GM12878 (cell line): ENCODE data around the gene STAT3.

Experiments
- NR2C2 ChIP-seq: IDR thresholded peaks from 2 replicates; pipeline ENCODE4 v1.6.1; 2011; ENCODE audit warnings: borderline replicate concordance, low read depth; ENCODE audit not compliant: control insufficient read depth, insufficient read length
- SMC3 ChIP-seq: IDR thresholded peaks from 2 replicates; pipeline ENCODE4 v1.6.1; 2011; ENCODE audit warnings: low read length, improper control_type of control experiment, borderline replicate concordance
- TF ChIP-seq, protein P1 (sequence below), 3 experiments: IDR thresholded peaks in 2 of 3; conservative IDR thresholded peaks in 1 of 3; 2 replicates each; pipeline ENCODE4 v1.5.1; 2011; ENCODE audit warnings: low read depth in 3 of 3, low read length in 3 of 3, mild to moderate bottlenecking in 3 of 3, control low read depth in 2 of 3, moderate library complexity in 2 of 3, inconsistent platforms in 1 of 3, mixed read lengths in 1 of 3; ENCODE audit not compliant: control insufficient read depth in 2 of 3, insufficient read depth in 1 of 3; ENCODE audit errors: extremely low read depth in 1 of 3
- TF ChIP-seq, protein P2 (sequence below): IDR thresholded peaks from 2 replicates; pipeline ENCODE4 v1.6.1; 2012; ENCODE audit warnings: mild to moderate bottlenecking, low read depth, low read length

DNA sequence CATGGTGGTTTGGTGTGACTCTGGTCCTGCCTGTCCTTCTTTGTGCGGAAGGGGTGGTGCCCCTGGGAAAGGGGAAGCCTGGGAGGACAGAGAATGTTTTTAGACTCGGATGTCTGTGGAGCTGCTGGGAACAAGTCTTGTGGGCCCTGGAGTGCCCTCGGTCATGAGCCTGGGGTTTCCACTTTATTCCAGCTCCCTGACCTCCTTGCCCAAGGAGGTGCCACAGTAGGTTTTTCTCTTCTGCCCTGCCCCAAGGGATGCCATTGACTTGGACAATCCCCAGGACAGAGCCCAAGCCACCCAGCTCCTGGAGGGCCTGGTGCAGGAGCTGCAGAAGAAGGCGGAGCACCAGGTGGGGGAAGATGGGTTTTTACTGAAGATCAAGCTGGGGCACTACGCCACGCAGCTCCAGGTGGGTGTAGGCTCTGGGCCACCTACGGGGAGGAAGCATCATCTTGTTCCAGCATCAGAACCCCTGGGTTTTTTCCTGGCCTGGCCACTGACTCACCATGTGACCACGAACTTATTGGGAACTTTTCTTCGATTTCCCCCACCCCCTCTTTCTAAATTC is 98.5 kb downstream of the STAT3 start:
- no peak for TF ChIP-seq NR2C2
- TF ChIP-seq, protein P1, sequence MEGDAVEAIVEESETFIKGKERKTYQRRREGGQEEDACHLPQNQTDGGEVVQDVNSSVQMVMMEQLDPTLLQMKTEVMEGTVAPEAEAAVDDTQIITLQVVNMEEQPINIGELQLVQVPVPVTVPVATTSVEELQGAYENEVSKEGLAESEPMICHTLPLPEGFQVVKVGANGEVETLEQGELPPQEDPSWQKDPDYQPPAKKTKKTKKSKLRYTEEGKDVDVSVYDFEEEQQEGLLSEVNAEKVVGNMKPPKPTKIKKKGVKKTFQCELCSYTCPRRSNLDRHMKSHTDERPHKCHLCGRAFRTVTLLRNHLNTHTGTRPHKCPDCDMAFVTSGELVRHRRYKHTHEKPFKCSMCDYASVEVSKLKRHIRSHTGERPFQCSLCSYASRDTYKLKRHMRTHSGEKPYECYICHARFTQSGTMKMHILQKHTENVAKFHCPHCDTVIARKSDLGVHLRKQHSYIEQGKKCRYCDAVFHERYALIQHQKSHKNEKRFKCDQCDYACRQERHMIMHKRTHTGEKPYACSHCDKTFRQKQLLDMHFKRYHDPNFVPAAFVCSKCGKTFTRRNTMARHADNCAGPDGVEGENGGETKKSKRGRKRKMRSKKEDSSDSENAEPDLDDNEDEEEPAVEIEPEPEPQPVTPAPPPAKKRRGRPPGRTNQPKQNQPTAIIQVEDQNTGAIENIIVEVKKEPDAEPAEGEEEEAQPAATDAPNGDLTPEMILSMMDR (IDR thresholded peaks at IDR 0.05 in 2 of 3, conservative IDR thresholded peaks at IDR 0.05 in 1 of 3; ENCODE audit: control insufficient read depth in 2 of 3, extremely low read depth in 1 of 3, insufficient read depth in 1 of 3, low read depth in 3 of 3, low read length in 3 of 3) = no peak
- TF ChIP-seq SMC3 = no peak
- TF ChIP-seq, protein P2, sequence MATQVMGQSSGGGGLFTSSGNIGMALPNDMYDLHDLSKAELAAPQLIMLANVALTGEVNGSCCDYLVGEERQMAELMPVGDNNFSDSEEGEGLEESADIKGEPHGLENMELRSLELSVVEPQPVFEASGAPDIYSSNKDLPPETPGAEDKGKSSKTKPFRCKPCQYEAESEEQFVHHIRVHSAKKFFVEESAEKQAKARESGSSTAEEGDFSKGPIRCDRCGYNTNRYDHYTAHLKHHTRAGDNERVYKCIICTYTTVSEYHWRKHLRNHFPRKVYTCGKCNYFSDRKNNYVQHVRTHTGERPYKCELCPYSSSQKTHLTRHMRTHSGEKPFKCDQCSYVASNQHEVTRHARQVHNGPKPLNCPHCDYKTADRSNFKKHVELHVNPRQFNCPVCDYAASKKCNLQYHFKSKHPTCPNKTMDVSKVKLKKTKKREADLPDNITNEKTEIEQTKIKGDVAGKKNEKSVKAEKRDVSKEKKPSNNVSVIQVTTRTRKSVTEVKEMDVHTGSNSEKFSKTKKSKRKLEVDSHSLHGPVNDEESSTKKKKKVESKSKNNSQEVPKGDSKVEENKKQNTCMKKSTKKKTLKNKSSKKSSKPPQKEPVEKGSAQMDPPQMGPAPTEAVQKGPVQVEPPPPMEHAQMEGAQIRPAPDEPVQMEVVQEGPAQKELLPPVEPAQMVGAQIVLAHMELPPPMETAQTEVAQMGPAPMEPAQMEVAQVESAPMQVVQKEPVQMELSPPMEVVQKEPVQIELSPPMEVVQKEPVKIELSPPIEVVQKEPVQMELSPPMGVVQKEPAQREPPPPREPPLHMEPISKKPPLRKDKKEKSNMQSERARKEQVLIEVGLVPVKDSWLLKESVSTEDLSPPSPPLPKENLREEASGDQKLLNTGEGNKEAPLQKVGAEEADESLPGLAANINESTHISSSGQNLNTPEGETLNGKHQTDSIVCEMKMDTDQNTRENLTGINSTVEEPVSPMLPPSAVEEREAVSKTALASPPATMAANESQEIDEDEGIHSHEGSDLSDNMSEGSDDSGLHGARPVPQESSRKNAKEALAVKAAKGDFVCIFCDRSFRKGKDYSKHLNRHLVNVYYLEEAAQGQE = no peak
